Breast epithelium (tissue), 3 donors: Measurements from ENCODE around the gene MAP1A.

Source experiments
- POLR2A ChIP-seq: fragments of 450-650 bp; IDR thresholded peaks from one replicate; pipeline ENCODE4 v1.6.1; 2016; ENCODE audit warnings: antibody characterized with exemption, mild to moderate bottlenecking, moderate library complexity
- POLR2AphosphoS5 ChIP-seq, 3 donors: sonication (generic); formaldehyde crosslinking; IDR thresholded peaks; one replicate each; pipeline ENCODE4 v1.6.1; 2017; ENCODE audit warnings: antibody characterized with exemption in 3 of 3
- TF ChIP-seq, protein P1 (sequence below), 3 donors: fragments of 450-650 bp; IDR thresholded peaks; one replicate each; pipeline ENCODE4 v1.5.1; 2016 to 2017; ENCODE audit warnings: antibody characterized with exemption in 3 of 3, mild to moderate bottlenecking in 3 of 3, moderate library complexity in 3 of 3

DNA sequence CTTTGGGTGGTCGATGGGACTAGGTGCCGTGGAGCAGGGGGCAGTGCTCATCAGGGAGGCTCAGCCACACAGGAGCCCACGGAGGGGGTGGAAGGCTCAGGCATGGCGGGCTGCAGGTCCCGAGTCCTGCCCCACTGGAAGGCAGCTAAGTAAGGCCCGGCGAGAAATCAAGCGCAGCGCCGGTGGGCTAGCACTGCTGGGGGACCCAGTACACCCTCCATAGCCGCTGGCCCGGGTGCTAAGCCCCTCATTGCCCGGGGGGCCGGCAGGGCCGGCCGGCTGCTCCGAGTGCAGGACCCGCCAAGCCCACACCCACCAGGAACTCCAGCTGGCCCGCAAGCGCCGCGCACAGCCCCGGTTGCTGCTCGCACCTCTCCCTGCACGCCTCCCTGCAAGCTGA, 43.5 kb upstream of the MAP1A start:
- TF ChIP-seq, protein P1, sequence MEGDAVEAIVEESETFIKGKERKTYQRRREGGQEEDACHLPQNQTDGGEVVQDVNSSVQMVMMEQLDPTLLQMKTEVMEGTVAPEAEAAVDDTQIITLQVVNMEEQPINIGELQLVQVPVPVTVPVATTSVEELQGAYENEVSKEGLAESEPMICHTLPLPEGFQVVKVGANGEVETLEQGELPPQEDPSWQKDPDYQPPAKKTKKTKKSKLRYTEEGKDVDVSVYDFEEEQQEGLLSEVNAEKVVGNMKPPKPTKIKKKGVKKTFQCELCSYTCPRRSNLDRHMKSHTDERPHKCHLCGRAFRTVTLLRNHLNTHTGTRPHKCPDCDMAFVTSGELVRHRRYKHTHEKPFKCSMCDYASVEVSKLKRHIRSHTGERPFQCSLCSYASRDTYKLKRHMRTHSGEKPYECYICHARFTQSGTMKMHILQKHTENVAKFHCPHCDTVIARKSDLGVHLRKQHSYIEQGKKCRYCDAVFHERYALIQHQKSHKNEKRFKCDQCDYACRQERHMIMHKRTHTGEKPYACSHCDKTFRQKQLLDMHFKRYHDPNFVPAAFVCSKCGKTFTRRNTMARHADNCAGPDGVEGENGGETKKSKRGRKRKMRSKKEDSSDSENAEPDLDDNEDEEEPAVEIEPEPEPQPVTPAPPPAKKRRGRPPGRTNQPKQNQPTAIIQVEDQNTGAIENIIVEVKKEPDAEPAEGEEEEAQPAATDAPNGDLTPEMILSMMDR (IDR thresholded peaks at IDR 0.05): no peak
- TF ChIP-seq POLR2A (no peak), POLR2AphosphoS5 (IDR thresholded peaks at IDR 0.05) (no peak)
